ENCODE measurements around the gene TM2D3. TPM values are rescaled to one million over a fixed set of nuclear protein-coding genes. Genes with fewer than 3 reads are reported as not detected.

Gene TM2D3
- total and polyA plus RNA-seq, 2 donors from 2014 or later: 47.9 to 48.7 TPM

- no peak for TF ChIP-seq CTCF (IDR thresholded peaks at IDR 0.05; ENCODE audit: borderline replicate concordance, extremely low read depth, insufficient read depth)
- Histone ChIP-seq H3K36me3 (ENCODE audit: control insufficient read depth in 2 of 3, insufficient read depth in 3 of 3, low read length in 3 of 3) (no peaks in the 10 kb centered on the region), H3K9me3 (ENCODE audit: control insufficient read depth in 2 of 3, insufficient read depth in 1 of 3, low read length in 3 of 3) (no peaks in the 10 kb centered on the region), H3K4me1 (ENCODE audit: control insufficient read depth in 2 of 3, insufficient read depth in 2 of 3, low read depth in 1 of 3, low read length in 3 of 3) (peaks cover 0 to 13% (median 8%) of the 10 kb centered on the region in 3 donors), H3K4me3 (ENCODE audit: low read length in 3 of 3) (no peak overlapping the region), H3K27ac (ENCODE audit: low read depth in 2 of 2, low read length in 2 of 2) (no peak overlapping the region), H3K27me3 (ENCODE audit: control insufficient read depth, insufficient read depth, low read length) (no peaks in the 10 kb centered on the region), H3K9ac (ENCODE audit: low read length in 3 of 3) (no peak overlapping the region)
- intact Hi-C loops (cut with DNase I): no loop called here
- FAIRE-seq (no peak), DNase-seq (no peak)
Measured at GRCh38 chr15:101610611-101611000, 41.6 kb downstream of the TM2D3 start.

GRCh38 chr15:101609742-101610610, 42.2 kb downstream of the TM2D3 start:
- H3K27ac ChIP-seq (ENCODE audit: low read depth in 2 of 2, low read length in 2 of 2): no peak overlapping the region
- H3K27me3 ChIP-seq (ENCODE audit: control insufficient read depth, insufficient read depth, low read length): no peaks in the 10 kb centered on the region
- no peaks in the 10 kb centered on the region for H3K36me3 ChIP-seq (ENCODE audit: control insufficient read depth in 2 of 3, insufficient read depth in 3 of 3, low read length in 3 of 3)
- no peak for FAIRE-seq
- intact Hi-C loops (cut with DNase I): no loop called here
- TF ChIP-seq CTCF (IDR thresholded peaks at IDR 0.05; ENCODE audit: borderline replicate concordance, extremely low read depth, insufficient read depth): no peak
- no peaks in the 10 kb centered on the region for H3K9me3 ChIP-seq (ENCODE audit: control insufficient read depth in 2 of 3, insufficient read depth in 1 of 3, low read length in 3 of 3)
- no peak overlapping the region for H3K4me3 ChIP-seq (ENCODE audit: low read length in 3 of 3)
- peaks cover 0 to 13% (median 8%) of the 10 kb centered on the region in 3 donors for H3K4me1 ChIP-seq (ENCODE audit: control insufficient read depth in 2 of 3, insufficient read depth in 2 of 3, low read depth in 1 of 3, low read length in 3 of 3)
- no peak overlapping the region for H3K9ac ChIP-seq (ENCODE audit: low read length in 3 of 3)
- no peak for DNase-seq

GRCh38 chr15:101608201-101608600, 44.0 kb downstream of the TM2D3 start:
- H3K9me3 ChIP-seq (ENCODE audit: control insufficient read depth in 2 of 3, insufficient read depth in 1 of 3, low read length in 3 of 3): no peaks in the 10 kb centered on the region
- TF ChIP-seq CTCF (IDR thresholded peaks at IDR 0.05; ENCODE audit: borderline replicate concordance, extremely low read depth, insufficient read depth): no peak
- H3K4me1 ChIP-seq (ENCODE audit: control insufficient read depth in 2 of 3, insufficient read depth in 2 of 3, low read depth in 1 of 3, low read length in 3 of 3): peaks cover 0 to 4% (median 4%) of the 10 kb centered on the region in 3 donors
- H3K36me3 ChIP-seq (ENCODE audit: control insufficient read depth in 2 of 3, insufficient read depth in 3 of 3, low read length in 3 of 3): no peaks in the 10 kb centered on the region
- FAIRE-seq (no peak), DNase-seq (no peak)
- H3K27me3 ChIP-seq (ENCODE audit: control insufficient read depth, insufficient read depth, low read length): no peaks in the 10 kb centered on the region
- no peak overlapping the region for H3K27ac ChIP-seq (ENCODE audit: low read depth in 2 of 2, low read length in 2 of 2)
- no peak overlapping the region for H3K9ac ChIP-seq (ENCODE audit: low read length in 3 of 3)
- no peak overlapping the region for H3K4me3 ChIP-seq (ENCODE audit: low read length in 3 of 3)
- intact Hi-C loops (cut with DNase I): no loop called here
